HEK293 (cell line): ENCODE measurements around the gene NME1.

Experiments used
- CTCF ChIA-PET: fragments of 350-600 bp; formaldehyde crosslinking; extraction: SDS; loops from one replicate; lab custom pipeline; 2021; ENCODE audit warnings: antibody characterized with exemption; lab: Yijun Ruan, JAX
- POLR2A ChIA-PET: fragments of 300-600 bp; formaldehyde crosslinking; extraction: SDS; loops from one replicate; lab custom pipeline; 2020; ENCODE audit warnings: antibody characterized with exemption, inconsistent platforms; lab: Yijun Ruan, JAX
- H3K27ac ChIP-seq: fragments of 200-500 bp; sonication (Bioruptor generic); 2 replicates; pipeline ENCODE4 v1.5.1; 2014; ENCODE audit warnings: low read depth, low read length, control low read depth, inconsistent platforms; ENCODE audit errors: extremely low read depth
- H3K36me3 ChIP-seq, 2 experiments: fragments of 200-500 bp in 1 of 2; sonication (Bioruptor generic) in 1 of 2; 1 replicate in 1 of 2; 2 replicates in 1 of 2; pipeline ENCODE4 v1.5.1; 2014 to 2017; ENCODE audit warnings: inconsistent platforms in 2 of 2, low read length in 2 of 2; ENCODE audit not compliant: control insufficient read depth in 2 of 2, insufficient read depth in 1 of 2
- H3K4me1 ChIP-seq: fragments of 200-500 bp; sonication (Bioruptor generic); 2 replicates; pipeline ENCODE4 v1.5.1; 2014; ENCODE audit warnings: mild to moderate bottlenecking, low read length, inconsistent platforms; ENCODE audit not compliant: control insufficient read depth, insufficient read depth
- H3K4me3 ChIP-seq: 2 replicates; pipeline ENCODE4 v1.5.1; 2011; ENCODE audit warnings: low read depth, mild to moderate bottlenecking, control low read depth, low read length, moderate library complexity
- H3K9me3 ChIP-seq: fragments of 200-500 bp; sonication (Bioruptor generic); 2 replicates; pipeline ENCODE4 v1.5.1; 2014; ENCODE audit warnings: low read depth, low read length, inconsistent platforms; ENCODE audit not compliant: control insufficient read depth, insufficient read depth
- AEBP2 ChIP-seq: fragments of 450-650 bp; formaldehyde crosslinking; IDR thresholded peaks from 2 replicates; pipeline ENCODE4 v1.5.1; 2016; ENCODE audit warnings: missing biosample characterization, missing genetic modification characterization, borderline replicate concordance
- ATF2 ChIP-seq: fragments of 450-650 bp; formaldehyde crosslinking; IDR thresholded peaks from 2 replicates; pipeline ENCODE4 v1.5.1; 2016; ENCODE audit warnings: missing biosample characterization, missing genetic modification characterization, low read depth
- HIC1 ChIP-seq: fragments of 450-650 bp; formaldehyde crosslinking; IDR thresholded peaks from 2 replicates; pipeline ENCODE4 v1.5.1; 2016; ENCODE audit warnings: missing biosample characterization, missing genetic modification characterization
- HOXC10 ChIP-seq: sonication (generic); formaldehyde crosslinking; IDR thresholded peaks from 2 replicates; pipeline ENCODE4 v1.8.1; 2023; ENCODE audit warnings: mild to moderate bottlenecking, missing genetic modification reagents
- PRDM1 ChIP-seq: fragments of 450-650 bp; formaldehyde crosslinking; IDR thresholded peaks from 2 replicates; pipeline ENCODE4; 2016; ENCODE audit warnings: missing biosample characterization, missing genetic modification characterization
- RBAK ChIP-seq: fragments of 450-650 bp; formaldehyde crosslinking; IDR thresholded peaks from 2 replicates; pipeline ENCODE4 v1.5.1; 2016; ENCODE audit warnings: missing biosample characterization, missing genetic modification characterization
- REST ChIP-seq: fragments of 450-650 bp; formaldehyde crosslinking; IDR thresholded peaks from 2 replicates; pipeline ENCODE4 v1.5.1; 2016; ENCODE audit warnings: missing biosample characterization, missing genetic modification characterization
- TCF7L2 ChIP-seq: IDR thresholded peaks from 2 replicates; pipeline ENCODE4 v1.6.1; 2011; ENCODE audit warnings: low read depth, mild to moderate bottlenecking, inconsistent platforms, low read length, moderate library complexity, borderline replicate concordance
- YY2 ChIP-seq: fragments of 450-650 bp; formaldehyde crosslinking; IDR thresholded peaks from 2 replicates; pipeline ENCODE4 v1.5.1; 2016; ENCODE audit warnings: missing biosample characterization, missing genetic modification characterization
- ZBTB10 ChIP-seq: fragments of 450-650 bp; formaldehyde crosslinking; IDR thresholded peaks from 2 replicates; pipeline ENCODE4 v1.5.1; 2016; ENCODE audit warnings: missing biosample characterization, missing genetic modification characterization
- ZBTB17 ChIP-seq: fragments of 450-650 bp; formaldehyde crosslinking; IDR thresholded peaks from 2 replicates; pipeline ENCODE4 v1.5.1; 2016; ENCODE audit warnings: missing biosample characterization, missing genetic modification characterization
- ZNF148 ChIP-seq: fragments of 450-650 bp; formaldehyde crosslinking; IDR thresholded peaks from 2 replicates; pipeline ENCODE4 v1.5.0; 2017; ENCODE audit warnings: missing biosample characterization, missing genetic modification characterization, borderline replicate concordance
- ZNF510 ChIP-seq: fragments of 450-650 bp; formaldehyde crosslinking; IDR thresholded peaks from 2 replicates; pipeline ENCODE4 v1.5.1; 2018; ENCODE audit warnings: mild to moderate bottlenecking, missing genetic modification characterization, missing biosample characterization; ENCODE audit not compliant: insufficient replicate concordance
- ZNF621 ChIP-seq: fragments of 450-650 bp; formaldehyde crosslinking; IDR thresholded peaks from 2 replicates; pipeline ENCODE4 v1.5.1; 2017; ENCODE audit warnings: missing biosample characterization, missing genetic modification characterization
- ZNF626 ChIP-seq: fragments of 450-650 bp; sonication (Bioruptor Pico); formaldehyde crosslinking; IDR thresholded peaks from 2 replicates; pipeline ENCODE4 v1.5.1; 2018; ENCODE audit warnings: missing biosample characterization, missing genetic modification characterization, inconsistent platforms
- ZNF707 ChIP-seq: fragments of 450-650 bp; formaldehyde crosslinking; IDR thresholded peaks from 2 replicates; pipeline ENCODE4 v1.5.1; 2016; ENCODE audit warnings: missing biosample characterization, missing genetic modification characterization
- ZNF843 ChIP-seq: fragments of 450-650 bp; formaldehyde crosslinking; IDR thresholded peaks from 2 replicates; pipeline ENCODE4 v1.5.1; 2016; ENCODE audit warnings: missing biosample characterization, missing genetic modification characterization

NME1 gene

GRCh38 chr17:51191895-51192294 is 38.5 kb downstream of the NME1 start (continued):
- TF ChIP-seq REST (tag by site-specific recombination): no peak

GRCh38 chr17:51197754-51198153 is 44.4 kb downstream of the NME1 start:
- ChIA-PET CTCF (interaction anchor here (1.1 kb wide), 1 partner anchor 13 kb away, joined by 3 read pairs; no protein-coding TSS in a partner anchor), POLR2A (interaction anchor here (0.5 kb wide), 1 partner anchor 49 kb away, joined by 3 read pairs; no protein-coding TSS in a partner anchor)
- no peak overlapping the region for H3K27ac ChIP-seq
- peaks cover 81 to 85% of the 10 kb centered on the region in 2 experiments for H3K36me3 ChIP-seq
- no peak for TF ChIP-seq TCF7L2
- no peak for TF ChIP-seq YY2 (tag by site-specific recombination)
- peak; percentile 25; the same call in 1 of the 2 replicates for TF ChIP-seq ZBTB17 (tag by site-specific recombination)
- no peak for TF ChIP-seq ZBTB10
- TF ChIP-seq ATF2: 0 out of 2 replicates have a peak, but pooled peaks have one; percentile 44
- no peak for TF ChIP-seq AEBP2 (tag by site-specific recombination)
- no peak for TF ChIP-seq ZNF510 (tag by site-specific recombination)
- H3K4me1 ChIP-seq: no peaks in the 10 kb centered on the region
- no peaks in the 10 kb centered on the region for H3K9me3 ChIP-seq
- no peak overlapping the region for H3K4me3 ChIP-seq

GRCh38 chr17:51200295-51200694 is 46.9 kb downstream of the NME1 start:
- Histone ChIP-seq H3K36me3 (peaks cover 74% of the 10 kb centered on the region in 2 experiments), H3K4me3 (no peak overlapping the region), H3K4me1 (no peaks in the 10 kb centered on the region), H3K27ac (no peak overlapping the region), H3K9me3 (no peaks in the 10 kb centered on the region)
- CTCF ChIA-PET: interaction anchor here (0.6 kb wide), 2 partner anchors 126 to 466 kb away, joined by 3 to 4 read pairs; no protein-coding TSS in a partner anchor
- POLR2A ChIA-PET: no interaction called here
- TF ChIP-seq HOXC10 (CRISPR knock-in tag): no peak
- TF ChIP-seq ZNF707 (tag by site-specific recombination): no peak
- no peak for TF ChIP-seq PRDM1 (tag by site-specific recombination)
- TF ChIP-seq YY2 (tag by site-specific recombination): no peak
- no peak for TF ChIP-seq ZNF843 (tag by site-specific recombination)
- TF ChIP-seq ZNF626 (tag by site-specific recombination): no peak
- no peak for TF ChIP-seq ZBTB17 (tag by site-specific recombination)
- no peak for TF ChIP-seq ZNF621 (tag by site-specific recombination)
- TF ChIP-seq ZNF148 (tag by site-specific recombination): no peak
- no peak for TF ChIP-seq HIC1 (tag by site-specific recombination)
- TF ChIP-seq RBAK (tag by site-specific recombination): no peak
